Measurements from ENCODE around the gene NT5DC2.

The NT5DC2 gene

DNA sequence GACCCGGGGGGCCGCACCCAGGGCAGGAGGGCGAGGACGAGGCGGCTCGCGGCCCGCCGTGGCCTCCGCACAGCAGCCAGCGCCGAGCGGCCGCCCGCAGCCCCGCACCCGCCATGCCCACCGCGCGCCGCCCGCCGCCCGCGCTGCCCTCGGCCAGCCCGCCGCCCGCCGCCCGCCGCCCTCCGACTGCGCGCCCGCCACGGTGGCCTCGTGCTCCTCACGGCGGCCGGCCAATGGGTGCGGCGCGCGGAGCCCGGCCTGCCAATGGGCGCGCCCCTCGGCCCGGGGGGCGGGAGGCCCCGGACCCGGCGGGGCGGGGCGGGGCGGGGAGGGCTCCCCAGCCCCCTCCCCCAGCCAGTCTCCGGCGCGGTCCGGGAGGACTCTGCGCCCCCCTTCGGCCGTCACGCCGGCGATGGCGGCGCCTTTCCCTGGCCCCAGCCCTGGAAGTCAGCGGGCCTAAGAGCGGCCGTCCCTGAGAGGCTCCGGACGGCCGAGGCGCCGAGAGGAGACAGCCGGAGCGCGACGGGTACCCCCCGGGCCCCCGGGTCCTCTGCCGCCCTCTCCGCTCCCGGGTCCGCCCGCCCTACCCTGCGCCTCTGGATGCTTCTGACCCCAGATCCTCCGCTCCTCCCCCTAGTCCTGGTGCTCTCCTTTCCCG lies at the start of gene NT5DC2:
NT5DC2 (minus strand) TSS at position 235 of the 658 bp plus-strand sequence; CDS start at position 115, 120 bp downstream.
- peak in 32 of 56 donors; percentile 14 to 74 (median 35) for DNase-seq

DNA sequence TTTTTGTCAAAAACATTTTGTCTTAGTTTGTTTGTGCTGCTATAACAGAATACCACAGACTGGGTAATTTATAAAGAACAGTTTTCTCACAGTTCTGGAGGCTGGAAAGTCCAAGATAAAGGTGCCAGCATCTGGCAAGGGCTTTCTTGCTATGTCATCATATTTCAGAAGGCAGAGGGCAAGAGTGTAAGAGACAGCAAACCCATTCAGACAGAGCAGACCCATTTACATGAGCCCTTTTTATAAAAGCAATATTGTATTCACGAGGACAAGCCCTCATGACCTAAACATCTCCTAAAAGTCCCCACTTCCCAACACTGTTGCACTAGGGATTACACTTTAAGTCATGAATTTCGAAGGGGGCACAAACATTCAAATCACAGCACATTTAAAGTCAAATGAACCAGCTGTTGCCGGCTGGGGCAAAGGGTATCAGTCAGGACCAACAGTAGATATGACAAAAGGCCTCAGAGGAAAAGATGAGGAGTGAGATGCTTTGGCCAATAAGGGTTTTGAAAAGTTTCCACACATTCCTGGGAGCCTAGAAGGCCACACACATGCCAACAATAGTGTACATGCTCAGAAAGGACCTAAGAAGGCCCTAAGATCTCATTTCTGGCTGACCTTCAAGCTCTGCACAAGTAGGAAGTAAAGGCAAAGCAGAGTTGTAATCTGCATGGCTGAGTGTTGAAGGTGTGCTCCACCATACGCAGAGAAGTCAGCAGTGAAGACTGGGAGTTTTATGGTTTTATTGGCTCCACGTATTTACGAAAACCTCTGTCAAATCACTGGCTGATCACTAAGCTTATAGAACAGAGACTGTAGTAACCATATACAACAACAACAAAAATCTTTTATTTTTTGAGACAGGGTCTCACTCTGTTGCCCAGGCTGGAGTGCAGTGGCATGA lies 40.7 kb upstream of the NT5DC2 start:
- DNase-seq, result no peak

DNA sequence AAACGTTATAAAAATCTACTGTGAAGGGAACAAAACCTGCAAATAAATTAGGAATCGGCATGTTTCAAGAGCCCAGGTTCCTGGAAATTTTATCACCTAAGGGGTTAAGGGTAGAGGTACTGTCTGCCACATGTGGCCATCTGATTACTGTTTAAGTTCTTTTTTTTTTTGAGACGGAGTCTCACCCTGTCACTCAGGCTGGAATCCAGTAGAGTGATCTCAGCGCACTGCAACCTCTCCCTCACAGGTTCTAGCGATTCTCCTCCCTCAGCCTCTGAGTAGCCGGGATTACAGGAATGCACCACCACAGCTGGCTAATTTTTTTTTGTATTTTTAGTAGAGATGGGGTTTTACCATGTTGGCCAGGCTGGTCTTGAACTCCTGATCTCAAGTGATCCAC lies 38.6 kb upstream of the NT5DC2 start:
- no peak for DNase-seq

DNA sequence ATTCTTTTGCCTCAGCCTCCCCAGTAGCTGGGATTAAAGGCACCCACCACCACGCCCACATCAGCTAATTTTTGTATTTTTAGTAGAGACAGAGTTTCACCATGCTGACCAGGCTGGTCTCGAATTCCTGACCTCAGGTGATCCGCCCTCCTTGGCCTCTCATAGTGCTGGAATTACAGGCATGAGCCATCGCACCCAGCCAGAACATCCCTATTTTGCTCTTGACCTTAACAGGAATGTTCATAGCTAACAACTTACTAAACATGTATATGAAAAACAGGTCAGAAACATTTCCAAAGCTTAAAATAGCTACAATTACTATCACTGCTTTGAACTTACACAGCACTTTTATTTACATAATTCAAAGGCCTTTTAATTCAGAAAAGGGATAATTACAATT lies 36.4 kb upstream of the NT5DC2 start:
- DNase-seq, result no peak

DNA sequence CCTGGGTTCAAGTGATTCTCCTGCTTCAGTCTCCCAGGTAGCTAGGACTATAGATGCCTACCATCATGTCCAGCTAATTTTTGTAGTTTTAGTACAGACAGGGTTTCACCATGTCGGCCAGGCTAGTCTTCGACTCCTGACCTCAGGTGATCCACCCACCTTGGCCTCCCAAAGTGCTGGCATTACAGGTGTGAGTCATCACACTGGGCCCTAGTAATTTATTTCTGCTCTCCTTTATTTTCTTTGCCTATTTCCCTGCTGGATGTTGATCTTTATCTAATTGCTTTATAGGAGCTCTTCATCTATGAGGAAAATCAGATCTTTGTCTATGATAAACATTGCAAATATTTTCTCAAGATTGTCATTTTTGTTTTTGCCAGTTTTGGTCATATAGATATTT lies 34.4 kb upstream of the NT5DC2 start:
- no peak for DNase-seq

DNA sequence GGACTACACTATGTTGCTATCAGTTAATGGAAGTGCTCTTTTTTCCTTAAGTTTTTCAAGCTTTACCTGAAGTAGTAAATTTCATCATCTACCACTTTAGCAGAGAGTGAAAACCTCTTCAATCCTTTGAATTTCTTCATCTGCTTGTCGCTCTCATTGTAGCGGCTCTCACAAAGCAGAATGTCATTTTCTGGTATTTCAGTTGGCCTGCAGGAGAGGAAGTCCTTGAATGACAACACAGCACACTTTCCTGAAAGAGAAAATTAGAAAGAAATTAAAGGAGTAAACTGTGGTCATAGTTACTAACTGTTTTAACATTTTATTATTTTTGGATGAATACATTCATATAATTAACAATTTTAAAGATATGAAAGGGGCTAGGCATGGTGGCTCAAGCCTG lies 30.3 kb upstream of the NT5DC2 start:
- no peak for DNase-seq

DNA sequence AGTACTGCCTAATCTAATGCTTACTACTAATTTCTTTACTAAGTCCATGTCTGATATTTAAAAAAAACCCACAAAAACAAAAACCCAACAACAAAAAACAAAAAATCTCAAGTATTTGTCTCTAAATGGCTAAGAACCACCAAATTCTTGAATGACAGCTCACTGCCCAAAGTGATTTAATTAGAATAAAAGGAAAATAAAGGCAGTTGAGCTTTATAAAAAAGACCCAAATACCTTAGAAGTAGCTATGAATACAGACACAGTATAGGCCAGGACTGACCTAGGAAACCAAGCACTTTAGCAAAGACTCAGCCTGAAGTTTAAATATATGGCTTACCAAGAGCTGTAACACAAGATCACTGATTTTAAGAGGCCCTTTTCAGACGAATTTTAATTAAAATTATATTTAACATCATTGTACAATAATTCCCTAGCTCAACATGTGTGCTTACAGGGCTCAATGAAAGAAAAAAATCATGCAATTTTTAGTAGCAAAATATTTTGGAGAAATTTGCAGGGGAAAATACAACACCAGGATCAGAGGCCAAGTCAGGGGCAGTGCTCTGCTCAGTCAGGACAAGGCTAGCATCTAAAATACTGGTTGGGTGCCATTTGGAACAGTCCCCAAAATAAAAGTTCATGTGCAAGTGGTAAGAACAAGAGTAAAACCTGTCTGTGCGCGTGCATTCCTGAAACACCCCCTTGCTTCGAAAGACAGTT lies 27.5 kb upstream of the NT5DC2 start:
- DNase-seq, result no peak

DNA sequence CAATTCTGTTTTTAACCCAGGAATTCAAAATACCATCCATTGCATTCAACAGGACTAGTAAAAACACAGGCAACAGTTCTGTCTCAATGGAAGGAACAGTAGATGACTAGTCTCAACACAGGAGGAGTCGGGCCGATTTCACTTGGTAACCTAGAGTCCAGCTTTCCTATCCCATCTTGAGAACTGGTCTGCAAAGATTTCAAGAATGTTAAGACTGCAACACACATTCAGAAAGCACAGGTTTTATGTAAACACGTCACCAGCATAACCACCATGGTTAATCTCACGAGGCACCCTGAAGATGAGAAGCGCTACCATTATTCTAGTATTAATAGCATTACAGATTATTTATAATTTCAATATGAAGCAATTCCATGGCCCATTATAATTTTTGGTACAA lies 24.8 kb upstream of the NT5DC2 start:
- no peak for DNase-seq

DNA sequence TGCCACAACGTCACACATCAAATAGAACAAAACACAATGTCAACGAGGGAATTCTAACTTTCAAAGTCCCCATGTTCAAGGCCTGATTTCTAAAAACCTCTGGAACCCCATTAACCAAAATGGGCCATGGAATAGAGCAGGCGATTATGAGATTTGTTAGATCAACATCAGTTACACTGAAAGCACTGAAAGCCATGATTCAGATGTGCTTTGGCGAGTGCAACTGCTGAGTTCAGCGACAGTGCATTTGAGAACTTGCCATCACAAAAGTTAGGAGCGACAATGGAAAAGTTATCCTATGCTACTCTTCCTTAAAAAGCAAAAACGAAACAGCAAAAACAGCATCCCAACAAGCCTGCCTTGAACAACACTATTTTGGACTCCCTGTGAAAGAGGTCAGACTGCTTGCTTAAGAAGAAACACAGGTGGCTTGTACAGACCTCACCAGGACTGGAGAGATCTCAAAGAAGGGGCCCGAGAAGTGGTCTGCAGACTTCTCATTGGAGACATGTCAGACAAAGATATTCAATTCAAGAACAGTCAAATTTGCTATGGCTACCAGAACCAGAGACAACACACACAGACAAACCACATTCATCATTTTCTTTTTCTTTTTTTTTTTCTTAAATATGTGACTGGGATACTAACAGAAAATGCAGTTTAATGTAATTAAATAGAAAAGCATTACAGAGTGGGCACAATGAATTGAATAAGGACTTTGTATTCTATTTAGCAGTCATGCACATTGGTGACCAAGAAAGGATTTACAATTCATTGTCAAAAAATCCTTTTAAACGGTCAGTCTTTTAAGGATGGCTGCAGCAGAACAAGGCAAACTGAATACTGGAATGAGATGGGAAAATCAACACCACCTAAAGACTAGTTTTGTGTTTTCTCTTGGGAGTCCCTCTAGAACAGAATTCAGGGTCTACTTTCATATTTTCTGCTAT lies 23.6 kb upstream of the NT5DC2 start:
- DNase-seq, result no peak

DNA sequence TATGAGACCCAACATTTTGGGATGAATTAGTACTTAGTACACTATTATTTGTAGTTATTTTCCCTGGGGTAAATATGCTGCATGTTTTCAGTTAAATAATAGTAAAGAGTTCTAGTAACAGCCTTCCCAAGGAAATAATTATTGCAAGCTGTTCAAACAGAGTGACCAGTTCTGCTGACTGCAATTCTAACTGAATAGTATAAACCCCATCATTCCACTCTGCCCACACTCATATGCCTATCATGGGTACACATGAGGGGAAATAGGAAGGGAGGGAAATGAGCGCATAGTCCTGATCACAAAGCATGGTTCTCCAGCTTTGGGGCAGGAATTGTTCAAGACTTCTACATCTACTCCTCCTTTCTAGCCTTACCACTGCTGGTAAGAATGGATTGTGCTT lies 21.4 kb upstream of the NT5DC2 start:
- DNase-seq, result no peak

DNA sequence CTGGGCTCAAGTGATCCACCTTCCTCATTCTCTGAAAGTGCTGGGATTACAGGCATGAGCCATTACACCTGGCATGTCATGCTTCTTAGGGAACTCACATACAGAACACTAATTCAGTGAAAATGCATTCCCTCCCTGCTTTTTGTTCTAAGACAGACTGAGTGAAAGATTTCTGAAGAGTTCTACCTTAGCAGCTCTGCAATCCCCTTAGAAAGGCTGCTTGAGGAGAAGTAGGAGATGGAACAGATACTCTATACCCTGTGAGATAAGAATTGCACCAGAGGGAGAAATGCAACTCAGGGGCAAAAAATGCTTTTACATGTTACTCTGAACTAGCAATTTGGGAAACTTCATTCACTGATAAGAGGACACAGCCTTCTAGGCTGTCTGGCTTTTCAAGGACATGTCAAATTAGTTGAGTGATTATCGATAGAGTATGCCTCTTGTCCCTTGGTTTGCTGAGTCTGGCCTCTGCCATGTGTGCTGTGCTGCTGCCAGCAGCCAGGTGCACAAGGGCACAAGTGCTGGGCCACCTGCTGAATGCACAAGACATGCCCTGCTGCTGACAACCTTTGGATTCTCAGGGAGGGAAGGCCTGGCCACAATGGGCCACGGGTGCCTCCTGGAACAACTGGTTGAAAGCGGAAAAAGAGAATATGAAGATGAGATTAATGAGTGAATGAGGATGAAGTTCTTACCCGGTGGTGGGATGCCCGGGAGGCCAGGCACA lies 20.5 kb upstream of the NT5DC2 start:
- no peak for DNase-seq

DNA sequence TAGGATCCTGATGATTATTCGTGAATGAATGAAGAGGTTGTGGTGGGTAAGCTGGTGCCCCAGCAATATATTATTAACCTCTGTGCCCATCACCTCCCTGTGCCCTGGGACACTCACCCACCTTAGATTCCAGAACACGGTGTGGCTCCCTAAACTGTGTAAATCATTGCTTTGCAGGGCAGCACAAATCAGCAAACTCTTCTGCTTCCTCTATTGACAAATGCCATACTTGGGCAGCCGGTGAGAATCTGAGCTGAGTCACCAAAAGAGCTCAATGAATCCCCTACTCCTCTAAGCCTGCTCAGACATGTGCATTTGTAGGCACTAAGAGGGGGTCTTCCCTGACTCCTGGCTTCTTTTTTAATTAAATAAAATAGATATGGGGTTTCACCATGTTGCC lies 18.4 kb upstream of the NT5DC2 start:
- DNase-seq, result no peak

DNA sequence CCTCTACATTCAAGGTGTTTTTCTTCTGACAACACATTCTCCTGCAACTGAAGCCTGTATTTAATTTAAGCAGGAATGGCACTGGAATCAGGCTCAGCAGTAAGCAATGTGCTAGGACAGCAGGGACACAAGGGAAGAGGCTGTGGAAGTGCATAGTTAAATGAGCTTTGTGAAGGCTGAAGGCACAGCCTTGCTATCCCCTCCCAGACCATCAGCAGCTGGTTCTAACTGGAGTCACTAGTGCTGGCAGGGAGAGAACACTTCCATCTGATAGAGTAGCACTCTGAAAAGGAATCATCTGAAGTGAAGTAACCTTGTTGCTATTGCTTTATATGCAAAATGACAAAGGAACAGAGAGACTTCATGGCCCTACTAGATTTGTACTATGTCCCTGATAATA lies 17.5 kb upstream of the NT5DC2 start:
- DNase-seq, result no peak

DNA sequence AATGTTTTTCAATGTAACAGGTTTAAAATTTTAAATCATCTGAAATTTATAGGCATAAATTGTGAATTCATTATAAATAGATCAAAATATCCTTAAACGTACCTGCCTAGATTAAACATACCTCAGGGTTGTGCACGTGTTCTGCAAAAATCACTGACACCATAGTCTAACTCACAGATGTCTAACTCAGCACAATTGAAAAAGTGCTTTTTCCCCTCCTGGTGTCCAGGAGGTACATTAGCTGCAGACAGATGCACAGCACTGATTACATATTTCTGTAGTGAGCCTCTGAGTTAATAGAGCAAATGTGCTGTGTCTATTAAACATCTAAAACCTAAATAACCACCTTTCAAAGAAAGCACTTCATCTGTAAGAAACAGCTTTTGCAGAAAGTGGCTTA lies 13.5 kb upstream of the NT5DC2 start:
- DNase-seq, result no peak

DNA sequence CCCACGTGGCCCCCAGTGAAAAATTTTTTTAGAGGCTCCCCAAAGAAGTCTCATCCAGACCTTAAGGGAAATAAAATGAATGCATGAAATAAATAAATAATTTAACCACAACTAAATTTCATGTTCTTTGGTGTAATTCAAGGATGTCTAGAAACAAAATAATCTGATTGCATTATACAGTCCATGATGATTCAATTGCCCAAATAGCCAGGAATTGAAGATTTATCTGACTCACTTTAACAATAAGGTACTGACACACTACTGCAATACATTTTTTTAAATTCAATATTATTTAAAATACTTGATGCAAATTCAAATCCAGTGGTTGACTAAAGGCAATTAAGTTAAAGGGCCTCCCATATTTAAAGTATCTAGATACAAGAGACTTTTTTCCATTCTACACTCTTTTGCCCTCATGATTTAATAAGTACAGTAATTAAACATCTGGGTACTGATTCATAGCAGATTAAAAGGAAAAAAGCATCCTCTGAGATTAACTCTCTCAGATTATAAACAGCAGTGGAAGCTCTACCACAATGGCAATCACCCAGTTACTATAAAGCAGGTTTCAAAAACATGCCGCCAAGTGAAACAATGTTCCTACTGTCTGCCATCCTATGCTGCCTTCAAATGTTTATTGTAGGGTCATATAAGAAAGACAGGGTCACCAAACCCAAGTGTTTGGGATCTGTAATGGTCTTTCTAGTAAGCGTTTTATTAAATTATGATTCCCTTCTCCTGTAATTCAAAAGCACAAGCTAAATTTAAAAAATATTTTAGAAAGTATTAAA lies 12.6 kb upstream of the NT5DC2 start:
- DNase-seq, result no peak

DNA sequence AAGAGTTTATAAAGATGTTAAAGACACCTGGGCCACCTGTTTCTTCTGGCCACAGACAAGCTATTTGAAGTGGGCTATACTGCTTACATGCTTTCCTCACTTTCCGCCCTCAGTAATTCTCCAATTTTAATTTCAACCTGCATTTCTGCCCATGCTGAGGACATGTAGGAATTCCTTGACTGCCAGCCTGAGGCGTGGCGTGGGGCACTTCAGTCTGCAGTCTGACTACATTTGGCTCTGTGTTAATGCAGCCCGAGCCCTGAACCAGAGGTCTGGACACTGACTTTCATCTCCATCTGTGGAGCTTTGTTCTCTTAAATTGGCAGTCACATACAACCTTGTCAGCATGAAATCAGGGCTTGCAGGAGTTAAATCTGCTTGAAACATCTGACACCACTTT lies 11.3 kb upstream of the NT5DC2 start:
- DNase-seq, result no peak

DNA sequence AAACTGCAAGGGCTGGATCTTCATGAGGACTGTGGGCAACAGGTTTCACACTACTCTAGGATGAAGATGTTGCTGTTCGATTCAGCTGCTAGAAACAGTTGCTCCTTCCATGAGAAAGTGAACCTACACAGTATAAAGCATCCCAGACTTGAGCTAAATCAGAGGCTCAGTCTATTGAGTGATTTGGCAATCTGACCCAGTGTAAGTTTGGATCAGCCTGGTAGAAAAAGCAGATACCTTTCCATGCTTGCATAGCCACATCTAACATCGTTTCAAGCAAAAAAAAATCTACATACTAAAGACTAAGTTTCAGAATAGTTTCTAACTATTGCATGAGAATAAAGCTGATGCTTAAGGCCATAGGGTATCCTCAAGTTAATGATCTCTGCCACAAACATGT lies 7.4 kb upstream of the NT5DC2 start:
- no peak for DNase-seq

DNA sequence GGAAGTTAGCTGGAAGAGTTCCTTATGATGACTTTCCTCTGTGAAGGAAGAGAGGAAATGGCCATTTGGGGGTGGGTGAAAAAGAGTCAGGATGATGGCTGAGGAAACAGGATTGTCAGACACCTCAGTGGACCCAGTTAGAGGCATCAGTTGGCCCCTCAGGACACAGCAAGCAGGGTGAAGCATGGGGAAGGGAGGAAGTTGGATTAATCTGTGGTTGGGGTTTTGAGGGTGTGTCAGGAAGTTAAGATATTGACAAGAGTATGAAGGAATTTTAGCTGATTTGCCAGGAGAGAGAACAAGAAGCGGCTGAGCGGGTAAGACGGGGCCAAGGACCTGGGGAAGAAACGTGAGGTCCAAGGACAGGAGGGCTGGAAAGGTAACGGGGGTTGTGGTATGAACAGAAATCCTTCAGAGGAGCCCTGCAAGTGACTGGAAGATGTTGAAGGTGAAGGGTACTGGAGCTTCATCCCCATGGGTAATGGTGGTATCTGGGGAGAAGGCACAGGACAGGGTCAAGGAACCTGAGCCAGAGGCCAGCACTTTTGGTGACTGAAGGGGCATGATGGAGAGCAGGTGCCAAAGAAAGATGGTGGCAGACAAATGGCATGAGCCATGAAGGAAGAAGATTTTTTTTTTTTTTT lies 5.5 kb upstream of the NT5DC2 start:
- DNase-seq, result no peak
